WI38 (cell line): Measurements from ENCODE around the gene ZBTB20.

ENCODE experiments used
- H3K4me3 ChIP-seq: 2 replicates; pipeline ENCODE4 v1.5.1; 2011; ENCODE audit warnings: low read depth, mild to moderate bottlenecking, control low read depth, low read length
- TF ChIP-seq, protein P1 (sequence below): IDR thresholded peaks from 2 replicates; pipeline ENCODE4 v1.5.1; 2012; ENCODE audit warnings: low read depth, mild to moderate bottlenecking, control low read depth, low read length

ZBTB20 gene

GRCh38 chr3:114584734-114585371 is 562.2 kb downstream of the ZBTB20 start:
- no peak overlapping the region for H3K4me3 ChIP-seq
- TF ChIP-seq, protein P1, sequence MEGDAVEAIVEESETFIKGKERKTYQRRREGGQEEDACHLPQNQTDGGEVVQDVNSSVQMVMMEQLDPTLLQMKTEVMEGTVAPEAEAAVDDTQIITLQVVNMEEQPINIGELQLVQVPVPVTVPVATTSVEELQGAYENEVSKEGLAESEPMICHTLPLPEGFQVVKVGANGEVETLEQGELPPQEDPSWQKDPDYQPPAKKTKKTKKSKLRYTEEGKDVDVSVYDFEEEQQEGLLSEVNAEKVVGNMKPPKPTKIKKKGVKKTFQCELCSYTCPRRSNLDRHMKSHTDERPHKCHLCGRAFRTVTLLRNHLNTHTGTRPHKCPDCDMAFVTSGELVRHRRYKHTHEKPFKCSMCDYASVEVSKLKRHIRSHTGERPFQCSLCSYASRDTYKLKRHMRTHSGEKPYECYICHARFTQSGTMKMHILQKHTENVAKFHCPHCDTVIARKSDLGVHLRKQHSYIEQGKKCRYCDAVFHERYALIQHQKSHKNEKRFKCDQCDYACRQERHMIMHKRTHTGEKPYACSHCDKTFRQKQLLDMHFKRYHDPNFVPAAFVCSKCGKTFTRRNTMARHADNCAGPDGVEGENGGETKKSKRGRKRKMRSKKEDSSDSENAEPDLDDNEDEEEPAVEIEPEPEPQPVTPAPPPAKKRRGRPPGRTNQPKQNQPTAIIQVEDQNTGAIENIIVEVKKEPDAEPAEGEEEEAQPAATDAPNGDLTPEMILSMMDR = no peak

- no peak overlapping the region for H3K4me3 ChIP-seq
Measured at GRCh38 chr3:114582929-114583328, 564.2 kb downstream of the ZBTB20 start.

DNA sequence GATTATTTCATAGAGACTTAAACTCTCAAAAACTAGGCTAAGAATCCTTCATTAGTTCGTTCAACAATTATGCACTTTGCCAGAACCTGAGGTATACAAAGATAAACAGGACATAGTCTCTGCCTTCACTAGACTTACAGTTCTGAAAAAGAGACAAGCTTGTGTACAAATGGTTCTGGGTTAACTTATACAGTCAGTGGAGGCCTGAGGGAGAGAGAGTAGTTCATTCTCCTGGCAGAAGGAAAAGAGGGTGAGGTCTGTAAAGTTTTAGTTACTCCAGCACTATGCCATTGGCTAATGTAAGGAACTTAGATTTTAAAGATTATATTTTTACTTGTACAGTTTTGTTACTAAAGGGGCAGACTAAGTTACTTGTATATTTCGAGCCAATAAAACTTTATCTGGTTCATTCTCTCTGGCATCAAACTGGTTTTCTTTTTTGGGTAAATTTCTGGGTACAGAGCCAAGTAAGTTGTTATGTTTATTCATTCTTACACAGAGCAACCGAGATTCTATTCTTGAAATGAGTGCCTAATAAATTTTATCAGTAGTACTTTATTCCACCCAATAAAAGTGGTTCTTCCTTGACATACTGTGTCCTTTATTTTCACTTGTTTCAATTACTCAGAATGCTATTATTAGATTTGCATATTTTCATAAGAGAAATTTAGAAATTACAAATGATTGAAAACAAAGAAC is 574.6 kb downstream of the ZBTB20 start:
- no peak overlapping the region for H3K4me3 ChIP-seq
- TF ChIP-seq, protein P1 = no peak

More at GRCh38 chr3:114582929-114583328, 564.2 kb downstream of the ZBTB20 start:
- TF ChIP-seq, protein P1 = no peak

GRCh38 chr3:114571363-114571762 is 575.7 kb downstream of the ZBTB20 start:
- TF ChIP-seq, protein P1 = no peak
- H3K4me3 ChIP-seq = no peak overlapping the region

DNA sequence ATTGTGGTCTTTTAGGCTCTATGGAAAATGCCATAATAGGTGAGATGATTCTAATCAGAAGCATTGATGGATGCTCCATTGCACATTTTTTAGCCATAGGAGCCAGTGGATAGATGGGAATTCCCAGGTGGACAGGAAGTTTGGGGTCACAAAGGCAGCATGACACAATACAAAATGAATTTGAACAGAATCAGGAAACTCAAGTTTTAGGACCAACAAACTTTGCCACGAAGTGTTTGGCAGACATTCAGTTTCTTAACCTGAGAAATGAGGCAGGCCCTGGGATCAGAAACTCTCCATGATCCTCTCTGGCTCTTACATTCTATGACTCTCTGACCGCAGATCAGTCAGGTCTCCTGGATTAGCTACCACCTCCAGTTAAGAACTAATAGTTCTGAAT is 577.9 kb downstream of the ZBTB20 start:
- no peak overlapping the region for H3K4me3 ChIP-seq
- TF ChIP-seq, protein P1 = no peak

GRCh38 chr3:114567771-114568170 is 579.3 kb downstream of the ZBTB20 start:
- TF ChIP-seq, protein P1 = no peak
- no peak overlapping the region for H3K4me3 ChIP-seq

GRCh38 chr3:114566767-114567166 is 580.3 kb downstream of the ZBTB20 start:
- no peak overlapping the region for H3K4me3 ChIP-seq
- TF ChIP-seq, protein P1 = no peak
